Vagina (tissue), 2 donors: ENCODE data around the gene PMFBP1.

Experiments
- POLR2A ChIP-seq, 2 donors: fragments of 450-650 bp; IDR thresholded peaks; one replicate each; pipeline ENCODE4 v1.6.1; 2017; ENCODE audit warnings: antibody characterized with exemption in 2 of 2, mild to moderate bottlenecking in 2 of 2, moderate library complexity in 2 of 2
- POLR2AphosphoS5 ChIP-seq, 2 donors: sonication (generic); formaldehyde crosslinking; IDR thresholded peaks; one replicate each; pipeline ENCODE4 v1.9.0; 2017; ENCODE audit warnings: antibody characterized with exemption in 2 of 2, mild to moderate bottlenecking in 2 of 2, low read depth in 1 of 2; ENCODE audit not compliant: insufficient read depth in 1 of 2
- TF ChIP-seq, protein P1 (sequence below), 3 experiments: fragments of 450-650 bp in 2 of 3; fragments of 200-600 bp in 1 of 3; sonication (generic) in 1 of 3; IDR thresholded peaks; one replicate each; pipeline ENCODE4 v1.5.1; 2017 to 2019; ENCODE audit warnings: antibody characterized with exemption in 3 of 3, mild to moderate bottlenecking in 2 of 3, moderate library complexity in 2 of 3

DNA sequence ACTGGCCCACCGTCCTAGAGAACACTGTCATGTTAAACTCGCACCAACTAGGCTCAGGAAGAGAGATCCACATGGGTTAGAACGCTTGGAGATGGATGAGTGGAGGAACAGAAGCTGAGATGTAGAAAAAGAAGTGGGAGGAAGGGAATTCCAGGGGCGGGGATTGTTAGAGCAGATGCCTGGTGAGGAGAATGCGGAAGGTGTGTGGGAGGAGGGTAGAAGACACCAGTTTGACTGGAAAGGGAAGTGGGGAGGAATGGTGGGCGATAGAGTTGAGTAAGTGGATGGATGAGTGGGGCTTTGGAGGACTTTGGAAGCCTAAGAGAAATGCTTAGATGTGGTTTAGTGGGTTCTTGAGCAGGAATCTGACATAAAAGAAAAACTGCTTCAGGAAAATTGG is 40.9 kb downstream of the PMFBP1 start:
- TF ChIP-seq, protein P1, sequence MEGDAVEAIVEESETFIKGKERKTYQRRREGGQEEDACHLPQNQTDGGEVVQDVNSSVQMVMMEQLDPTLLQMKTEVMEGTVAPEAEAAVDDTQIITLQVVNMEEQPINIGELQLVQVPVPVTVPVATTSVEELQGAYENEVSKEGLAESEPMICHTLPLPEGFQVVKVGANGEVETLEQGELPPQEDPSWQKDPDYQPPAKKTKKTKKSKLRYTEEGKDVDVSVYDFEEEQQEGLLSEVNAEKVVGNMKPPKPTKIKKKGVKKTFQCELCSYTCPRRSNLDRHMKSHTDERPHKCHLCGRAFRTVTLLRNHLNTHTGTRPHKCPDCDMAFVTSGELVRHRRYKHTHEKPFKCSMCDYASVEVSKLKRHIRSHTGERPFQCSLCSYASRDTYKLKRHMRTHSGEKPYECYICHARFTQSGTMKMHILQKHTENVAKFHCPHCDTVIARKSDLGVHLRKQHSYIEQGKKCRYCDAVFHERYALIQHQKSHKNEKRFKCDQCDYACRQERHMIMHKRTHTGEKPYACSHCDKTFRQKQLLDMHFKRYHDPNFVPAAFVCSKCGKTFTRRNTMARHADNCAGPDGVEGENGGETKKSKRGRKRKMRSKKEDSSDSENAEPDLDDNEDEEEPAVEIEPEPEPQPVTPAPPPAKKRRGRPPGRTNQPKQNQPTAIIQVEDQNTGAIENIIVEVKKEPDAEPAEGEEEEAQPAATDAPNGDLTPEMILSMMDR (IDR thresholded peaks at IDR 0.05): no peak
- TF ChIP-seq POLR2A (IDR thresholded peaks at IDR 0.05): no peak
- no peak for TF ChIP-seq POLR2AphosphoS5 (IDR thresholded peaks at IDR 0.05; ENCODE audit: insufficient read depth in 1 of 2, low read depth in 1 of 2)
